Coronary artery (tissue), 2 donors: Measurements from ENCODE around the gene SPON2.

Source experiments
- DNase-seq: peaks from one replicate; pipeline ENCODE4 v3.0.0-alpha.2; 2017; ENCODE audit warnings: low spot score
- H3K27ac ChIP-seq, 2 donors: fragments of 200-600 bp; sonication (generic); one replicate each; pipeline ENCODE4 v1.5.1; 2016 to 2019
- H3K4me3 ChIP-seq: fragments of 200-600 bp; sonication (generic); 2 replicates; pipeline ENCODE4 v1.5.1; 2016; ENCODE audit warnings: mild to moderate bottlenecking, moderate library complexity
- CTCF ChIP-seq: fragments of 200-600 bp; sonication (generic); IDR thresholded peaks from one replicate; pipeline ENCODE4 v1.5.1; 2019; ENCODE audit warnings: antibody characterized with exemption

Gene SPON2

GRCh38 chr4:1208266-1208961 lies 36.0 kb upstream of the SPON2 start:
- Histone ChIP-seq H3K4me3 (peak overlapping the region; percentile 52), H3K27ac (peak overlapping the region; percentile 64 to 92)
- TF ChIP-seq CTCF: no peak
- no peak for DNase-seq

- Histone ChIP-seq H3K27ac (peak overlapping the region; percentile 64 to 92), H3K4me3 (peak overlapping the region; percentile 52)
- TF ChIP-seq CTCF: no peak
- peak; percentile 72 for DNase-seq
Observed at GRCh38 chr4:1207603-1208265, 35.4 kb upstream of the SPON2 start.

GRCh38 chr4:1207157-1207470 lies 34.7 kb upstream of the SPON2 start:
- DNase-seq: peak; percentile 66

GRCh38 chr4:1206299-1207156 lies 34.1 kb upstream of the SPON2 start:
- Histone ChIP-seq H3K4me3 (no peak overlapping the region), H3K27ac (no peak overlapping the region)
- TF ChIP-seq CTCF: no peak
- DNase-seq: peak; percentile 70

More at GRCh38 chr4:1207157-1207470, 34.7 kb upstream of the SPON2 start:
- no peak overlapping the region for H3K27ac ChIP-seq
- no peak for TF ChIP-seq CTCF
- no peak overlapping the region for H3K4me3 ChIP-seq

DNA sequence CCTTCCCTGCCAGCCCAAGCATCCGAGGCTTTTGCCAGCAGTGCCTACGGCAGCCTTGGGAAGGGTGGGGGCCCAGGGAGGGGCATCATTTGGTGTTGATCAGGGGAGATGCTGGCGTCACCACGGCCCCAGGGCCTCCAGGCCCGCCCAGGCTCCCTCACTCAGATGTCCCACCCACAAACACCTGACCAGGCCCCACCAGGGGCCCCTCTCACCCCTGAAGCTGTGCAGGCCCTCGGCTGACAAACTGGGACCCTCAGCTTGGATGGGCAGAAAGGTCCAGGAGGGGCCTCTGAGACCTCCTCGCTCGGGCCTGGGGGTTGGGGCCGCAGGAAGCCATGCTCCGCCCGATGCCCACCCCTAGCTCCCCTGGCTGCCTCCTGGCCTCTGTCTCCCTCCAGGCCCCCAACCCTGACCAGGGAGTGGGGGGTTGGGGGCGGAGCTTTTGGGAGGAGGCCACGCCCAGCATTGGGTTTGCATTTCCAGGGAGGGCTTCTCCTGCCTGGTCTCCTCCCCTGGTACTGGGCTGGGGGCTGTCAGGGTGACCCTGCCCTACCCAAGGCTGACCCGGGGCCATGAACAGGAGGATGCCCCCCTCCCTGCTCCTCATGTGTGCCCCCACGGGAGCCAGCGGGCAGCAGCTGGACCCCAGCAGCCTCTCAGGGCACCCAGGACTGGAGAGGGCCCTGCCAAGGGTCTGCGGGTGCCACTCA lies 33.4 kb upstream of the SPON2 start:
- Histone ChIP-seq H3K4me3 (no peak overlapping the region), H3K27ac (no peak overlapping the region)
- TF ChIP-seq CTCF: no peak
- DNase-seq: peak; percentile 67

DNA sequence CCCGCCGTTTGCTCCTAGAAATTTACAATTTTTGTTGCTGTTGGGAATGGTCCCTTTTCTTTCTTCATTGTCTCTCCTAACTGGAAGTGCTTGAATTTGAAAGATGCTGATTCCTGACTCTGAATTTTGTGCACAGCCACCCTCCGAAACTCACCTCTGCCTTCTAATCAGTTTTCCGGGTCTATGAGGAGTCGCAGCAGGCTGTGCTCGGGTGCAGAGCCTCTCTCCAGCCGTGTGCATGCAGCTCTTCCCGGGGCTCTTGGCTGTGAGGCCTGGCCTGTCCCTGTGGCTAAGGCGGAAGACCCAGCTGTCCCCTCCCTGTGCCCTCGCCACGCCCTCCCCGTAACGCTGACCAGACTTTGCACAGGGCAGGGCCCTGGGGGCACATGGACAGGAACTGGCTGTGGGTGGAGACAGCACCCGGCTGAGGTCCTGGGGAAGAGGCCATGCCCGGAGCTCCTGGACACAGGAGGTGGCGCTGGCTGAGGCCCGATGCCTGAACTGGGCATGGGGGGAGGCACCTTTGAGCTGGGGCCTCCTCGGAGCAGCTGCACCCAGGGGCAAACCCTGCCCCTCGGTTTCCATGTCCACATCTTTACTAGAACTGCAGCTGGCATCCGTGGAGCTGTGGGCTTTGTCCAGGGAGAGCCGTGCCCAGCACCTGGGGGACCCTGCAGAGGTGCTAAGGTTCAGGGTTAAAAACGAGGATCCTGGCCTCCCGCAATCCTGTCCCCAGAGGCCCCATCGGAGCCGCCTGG lies 32.6 kb upstream of the SPON2 start:
- Histone ChIP-seq H3K4me3 (no peak overlapping the region), H3K27ac (no peak overlapping the region)
- DNase-seq: peak; percentile 68
- no peak for TF ChIP-seq CTCF
